ENCODE data around the gene SNX22. TPM values are rescaled to one million over a fixed set of nuclear protein-coding genes. Genes with fewer than 3 reads are reported as not detected.

The SNX22 gene
- total and polyA plus RNA-seq, 9 of the 15 experiments (the other 6 are each of a cell fraction or from before 2014, with no cell fraction given) = 0.91 to 3.0 (median 2.0) TPM

GRCh38 chr15:64162869-64163658 is 11.5 kb downstream of the SNX22 start, which contains the start of gene PPIB (continued):
- TF ChIP-seq, protein P1, sequence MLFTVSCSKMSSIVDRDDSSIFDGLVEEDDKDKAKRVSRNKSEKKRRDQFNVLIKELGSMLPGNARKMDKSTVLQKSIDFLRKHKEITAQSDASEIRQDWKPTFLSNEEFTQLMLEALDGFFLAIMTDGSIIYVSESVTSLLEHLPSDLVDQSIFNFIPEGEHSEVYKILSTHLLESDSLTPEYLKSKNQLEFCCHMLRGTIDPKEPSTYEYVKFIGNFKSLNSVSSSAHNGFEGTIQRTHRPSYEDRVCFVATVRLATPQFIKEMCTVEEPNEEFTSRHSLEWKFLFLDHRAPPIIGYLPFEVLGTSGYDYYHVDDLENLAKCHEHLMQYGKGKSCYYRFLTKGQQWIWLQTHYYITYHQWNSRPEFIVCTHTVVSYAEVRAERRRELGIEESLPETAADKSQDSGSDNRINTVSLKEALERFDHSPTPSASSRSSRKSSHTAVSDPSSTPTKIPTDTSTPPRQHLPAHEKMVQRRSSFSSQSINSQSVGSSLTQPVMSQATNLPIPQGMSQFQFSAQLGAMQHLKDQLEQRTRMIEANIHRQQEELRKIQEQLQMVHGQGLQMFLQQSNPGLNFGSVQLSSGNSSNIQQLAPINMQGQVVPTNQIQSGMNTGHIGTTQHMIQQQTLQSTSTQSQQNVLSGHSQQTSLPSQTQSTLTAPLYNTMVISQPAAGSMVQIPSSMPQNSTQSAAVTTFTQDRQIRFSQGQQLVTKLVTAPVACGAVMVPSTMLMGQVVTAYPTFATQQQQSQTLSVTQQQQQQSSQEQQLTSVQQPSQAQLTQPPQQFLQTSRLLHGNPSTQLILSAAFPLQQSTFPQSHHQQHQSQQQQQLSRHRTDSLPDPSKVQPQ (CRISPR knock-in tag; IDR thresholded peaks at IDR 0.05; ENCODE audit: borderline replicate concordance) = no peak
- TF ChIP-seq SMC3 (conservative IDR thresholded peaks at IDR 0.05; ENCODE audit: insufficient read depth, low read depth, low read length) (peak; percentile 36; the same call in 1 of the 2 replicates), RFX5 (IDR thresholded peaks at IDR 0.05; ENCODE audit: low read depth, low read length) (no peak), EWSR1 (IDR thresholded peaks at IDR 0.05; ENCODE audit: borderline replicate concordance, low read depth, partially characterized antibody) (no peak), ETS2 (tag; IDR thresholded peaks at IDR 0.05; ENCODE audit: borderline replicate concordance, poor library complexity, severe bottlenecking) (no peak), CREBBP (IDR thresholded peaks at IDR 0.05; ENCODE audit: low read depth, low read length) (no peak), COPS2 (conservative IDR thresholded peaks at IDR 0.05) (no peak), NR2F6 (CRISPR knock-in tag; IDR thresholded peaks at IDR 0.05) (no peak), MED1 (CRISPR knock-in tag; IDR thresholded peaks at IDR 0.05; ENCODE audit: borderline replicate concordance) (no peak), HMG20A (CRISPR knock-in tag; conservative IDR thresholded peaks at IDR 0.05) (no peak), ZNF589 (CRISPR knock-in tag; IDR thresholded peaks at IDR 0.05; ENCODE audit: low read depth) (no peak), POLR2AphosphoS5 (IDR thresholded peaks at IDR 0.05; ENCODE audit: control insufficient read depth, insufficient read depth, low read depth, low read length) (peak; percentile 84), ZNF282 (CRISPR knock-in tag; IDR thresholded peaks at IDR 0.05) (no peak), ZNF436 (CRISPR knock-in tag; IDR thresholded peaks at IDR 0.05) (no peak), EGR1 (conservative IDR thresholded peaks at IDR 0.05) (peak; percentile 92), ATF4 (CRISPR knock-in tag; IDR thresholded peaks at IDR 0.05) (0 out of 2 replicates have a peak, but pooled peaks have one; percentile 15), SMAD4 (CRISPR knock-in tag; conservative IDR thresholded peaks at IDR 0.05) (peak; percentile 51; the same call in 1 of the 2 replicates), TSC22D4 (tag; IDR thresholded peaks at IDR 0.05) (no peak), PCBP2 (IDR thresholded peaks at IDR 0.05; ENCODE audit: low read depth, low read length, poor library complexity, severe bottlenecking) (no peak), NEUROD1 (IDR thresholded peaks at IDR 0.05; ENCODE audit: borderline replicate concordance, low read depth, low read length, partially characterized antibody) (peak; percentile 93)
- TF ChIP-seq, protein P2, sequence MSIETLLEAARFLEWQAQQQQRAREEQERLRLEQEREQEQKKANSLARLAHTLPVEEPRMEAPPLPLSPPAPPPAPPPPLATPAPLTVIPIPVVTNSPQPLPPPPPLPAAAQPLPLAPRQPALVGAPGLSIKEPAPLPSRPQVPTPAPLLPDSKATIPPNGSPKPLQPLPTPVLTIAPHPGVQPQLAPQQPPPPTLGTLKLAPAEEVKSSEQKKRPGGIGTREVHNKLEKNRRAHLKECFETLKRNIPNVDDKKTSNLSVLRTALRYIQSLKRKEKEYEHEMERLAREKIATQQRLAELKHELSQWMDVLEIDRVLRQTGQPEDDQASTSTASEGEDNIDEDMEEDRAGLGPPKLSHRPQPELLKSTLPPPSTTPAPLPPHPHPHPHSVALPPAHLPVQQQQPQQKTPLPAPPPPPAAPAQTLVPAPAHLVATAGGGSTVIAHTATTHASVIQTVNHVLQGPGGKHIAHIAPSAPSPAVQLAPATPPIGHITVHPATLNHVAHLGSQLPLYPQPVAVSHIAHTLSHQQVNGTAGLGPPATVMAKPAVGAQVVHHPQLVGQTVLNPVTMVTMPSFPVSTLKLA (conservative IDR thresholded peaks at IDR 0.05) = peak; percentile 92 to 95

All from K562 (cell line).